Natural killer cell treated with Interleukin-12 subunit alpha and Interleukin-12 subunit beta and Interleukin-15 and Interleukin-18, amount 100 ng/mL, for 72 hours (primary cell): ENCODE results near the gene HARS2. TPM values are rescaled to one million over a fixed set of nuclear protein-coding genes. Genes with fewer than 3 reads are reported as not detected.
"Not testable (repeated sequence)": the region's sequence is repeated elsewhere in the genome, so short reads cannot be mapped to it uniquely, and the experiment has no call there.

Source experiments
- ATAC-seq, 2 donors: fragments of 150-1000 bp; cut with Tn5 transposase in 1 of 2; sonication (Bioruptor Pico), chemical (Tn5 transposase) in 1 of 2; 2 replicates each; pipeline ENCODE4 v1.10.0; 2021
- DNase-seq: peaks from one replicate; pipeline ENCODE4 v3.0.0; 2022; ENCODE audit warnings: low spot score
- H3K27ac Mint-ChIP-seq, 2 donors: 1 replicate in 1 of 2; 2 replicates in 1 of 2; pipeline ENCODE4 v1.8.0; 2022; ENCODE audit warnings: mixed read lengths in 2 of 2, mild to moderate bottlenecking in 1 of 2, moderate library complexity in 1 of 2
- H3K27me3 Mint-ChIP-seq, 2 donors: 1 replicate in 1 of 2; 2 replicates in 1 of 2; pipeline ENCODE4 v1.8.0; 2022; ENCODE audit warnings: mixed read lengths in 2 of 2
- H3K36me3 Mint-ChIP-seq: one replicate; pipeline ENCODE4 v1.8.0; 2022; ENCODE audit warnings: mixed read lengths
- H3K4me1 Mint-ChIP-seq, 2 donors: 1 replicate in 1 of 2; 2 replicates in 1 of 2; pipeline ENCODE4 v1.8.0; 2022; ENCODE audit warnings: low read depth in 2 of 2, mixed read lengths in 2 of 2, mild to moderate bottlenecking in 1 of 2
- H3K4me3 Mint-ChIP-seq: one replicate; pipeline ENCODE4 v1.8.0; 2022; ENCODE audit warnings: mixed read lengths
- H3K9me3 Mint-ChIP-seq: 2 replicates; pipeline ENCODE4 v1.8.0; 2022; ENCODE audit warnings: mixed read lengths
- total RNA-seq, 2 donors: library from RNA; stranded (reverse); gene quantifications; one replicate each; pipeline ENCODE4 v1.2.3, GENCODE V29; 2022

HARS2 gene
- total RNA-seq, 2 donors from 2014 or later = 28.2 to 33.9 TPM

DNA sequence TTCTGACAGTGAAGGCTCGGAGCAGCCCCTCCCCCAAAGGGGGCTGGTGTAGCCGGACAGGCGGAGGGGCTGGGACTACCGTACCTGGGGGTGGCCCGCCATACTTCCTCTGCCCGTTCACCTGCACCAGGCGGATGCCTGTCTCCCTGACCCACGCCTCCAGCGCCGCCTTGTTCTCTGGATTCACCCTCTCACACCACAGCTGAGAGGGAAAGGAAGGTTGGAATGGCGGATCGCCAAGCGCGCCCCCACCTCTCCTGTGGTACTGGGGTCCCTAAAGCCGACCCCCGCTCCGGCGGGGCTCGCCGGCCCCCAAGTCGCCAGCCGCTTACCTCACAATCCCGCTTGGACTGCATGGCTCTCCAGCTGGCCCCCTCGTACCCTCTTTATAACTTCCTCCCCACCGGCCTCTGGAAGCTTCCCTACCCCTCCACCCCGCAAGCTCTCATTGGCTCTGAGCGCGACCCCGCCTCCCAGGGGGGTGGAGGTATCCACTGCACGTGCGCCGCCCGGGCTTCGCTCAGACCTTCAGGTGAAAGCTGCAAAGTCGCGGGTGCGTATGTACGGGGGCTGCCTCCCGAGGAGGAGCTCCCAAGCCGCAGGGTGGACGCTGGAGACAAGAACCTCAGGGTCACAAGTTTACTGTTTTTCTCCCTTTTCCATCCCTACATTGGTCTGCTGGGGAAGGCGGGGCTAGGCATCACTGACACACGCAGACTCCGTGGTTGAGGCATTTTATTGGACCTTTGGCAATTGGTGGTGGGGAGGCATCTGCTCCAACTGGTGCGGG is 17.9 kb upstream of the HARS2 start, which contains the start of gene DND1:
DND1 (minus strand) TSS at position 390 of the 790 bp plus-strand sequence; CDS start at position 356, 34 bp downstream.
- peak in 1 of 2 donors; percentile 2 for ATAC-seq
- no peaks in the 10 kb centered on the region for H3K9me3 Mint-ChIP-seq
- no peak within 1 kb of the TSS for H3K27ac Mint-ChIP-seq
- no peak within 1 kb of the TSS for H3K4me3 Mint-ChIP-seq
- peaks cover 0 to 3% of the 10 kb centered on the region in 2 donors for H3K4me1 Mint-ChIP-seq
- peaks cover 25% of the 10 kb centered on the region for H3K36me3 Mint-ChIP-seq
- DNase-seq = no peak
- H3K27me3 Mint-ChIP-seq = no peaks in the 10 kb centered on the region

DNA sequence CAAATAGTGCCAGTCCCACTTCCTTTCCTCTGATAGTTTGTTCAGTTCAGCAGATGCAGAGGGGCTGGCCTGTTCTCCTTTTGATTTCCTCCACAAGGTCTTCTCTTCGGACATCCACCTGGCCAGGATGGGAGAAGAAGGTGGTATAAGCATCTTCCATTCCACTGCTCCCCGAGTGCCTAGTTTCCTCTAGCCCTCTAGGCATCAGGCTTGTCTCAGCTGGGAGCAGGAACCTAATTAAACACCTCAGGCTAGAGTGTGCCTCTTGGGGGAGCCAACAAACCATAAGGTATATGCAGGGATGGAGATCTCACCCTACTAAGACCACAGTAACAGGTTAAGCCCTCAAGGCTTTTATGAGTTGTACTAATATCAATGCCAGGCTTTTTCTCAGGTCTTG is 17.0 kb upstream of the HARS2 start:
- DNase-seq = no peak
- Mint-ChIP-seq H3K4me3 (no peak overlapping the region), H3K36me3 (peaks cover 25% of the 10 kb centered on the region), H3K27me3 (no peaks in the 10 kb centered on the region), H3K9me3 (no peaks in the 10 kb centered on the region), H3K4me1 (peaks cover 0 to 3% of the 10 kb centered on the region in 2 donors), H3K27ac (no peak overlapping the region)
- ATAC-seq = no peak

DNA sequence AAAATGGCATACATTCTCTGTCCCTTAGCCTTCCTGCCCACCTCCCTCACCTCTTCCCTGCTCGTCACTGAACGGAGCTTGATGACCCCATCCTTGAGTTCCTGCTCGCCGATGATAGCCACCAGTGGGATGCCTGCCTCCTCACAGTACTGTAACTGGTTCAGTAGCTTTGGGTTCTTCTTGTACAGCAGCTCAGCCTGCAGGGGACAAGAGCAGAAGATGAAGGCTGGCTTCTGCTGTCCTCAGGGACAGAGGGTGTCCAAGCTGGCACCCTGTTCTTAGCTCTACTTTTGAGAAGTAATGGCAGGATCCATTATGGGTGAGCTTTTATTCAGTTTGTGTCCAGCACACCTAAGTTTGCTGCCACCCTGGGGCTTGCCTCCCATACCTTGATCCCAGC is 16.6 kb upstream of the HARS2 start:
- Mint-ChIP-seq H3K9me3 (no peaks in the 10 kb centered on the region), H3K27ac (no peak overlapping the region), H3K36me3 (peaks cover 25% of the 10 kb centered on the region), H3K4me3 (no peak overlapping the region), H3K4me1 (peaks cover 0 to 3% of the 10 kb centered on the region in 2 donors), H3K27me3 (no peaks in the 10 kb centered on the region)
- no peak for DNase-seq
- no peak for ATAC-seq

DNA sequence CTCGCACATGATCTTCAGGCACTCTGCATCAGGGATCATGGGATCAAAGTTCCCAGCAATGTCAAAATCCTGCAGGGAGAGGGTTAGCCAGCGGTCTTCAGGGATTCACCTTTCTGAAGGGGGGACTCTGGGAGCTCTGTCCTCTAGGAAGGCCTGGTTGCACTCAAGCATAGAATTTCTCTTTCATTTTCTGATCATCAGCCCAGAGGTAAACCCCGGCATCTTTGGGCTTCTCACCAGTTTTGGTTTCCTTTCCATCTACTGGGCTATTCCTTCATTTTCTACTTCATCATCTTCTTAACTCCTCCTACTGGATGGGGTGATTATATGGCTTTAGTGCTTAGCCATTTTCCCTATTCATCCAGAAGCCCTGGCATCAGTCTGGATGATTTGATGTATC is 13.3 kb upstream of the HARS2 start:
- Mint-ChIP-seq H3K4me3 (no peak overlapping the region), H3K4me1 (no peaks in the 10 kb centered on the region), H3K36me3 (peaks cover 28% of the 10 kb centered on the region), H3K27ac (peak overlapping the region in 1 of 2 donors; percentile 27), H3K9me3 (no peaks in the 10 kb centered on the region), H3K27me3 (no peaks in the 10 kb centered on the region)
- ATAC-seq = peak in 1 of 2 donors; percentile 41
- no peak for DNase-seq

DNA sequence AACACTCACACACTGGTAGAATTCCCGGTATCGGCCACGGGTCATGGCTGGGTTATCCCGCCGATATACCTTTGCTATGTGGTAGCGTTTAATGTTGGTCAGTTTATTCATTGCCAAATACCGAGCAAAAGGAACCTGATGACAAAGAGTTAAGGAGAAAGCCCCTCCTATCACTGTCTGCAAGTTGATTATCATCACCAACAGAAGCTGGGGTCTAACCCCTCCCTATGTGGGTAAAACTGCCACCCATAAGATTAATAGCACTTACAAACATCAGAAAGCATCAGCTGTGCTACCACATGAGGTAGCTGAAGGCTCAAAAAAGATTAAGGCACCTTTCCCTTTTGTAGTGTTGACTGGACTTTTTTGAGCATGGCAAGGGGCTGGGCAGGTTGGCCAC is 12.3 kb upstream of the HARS2 start:
- peaks cover 31% of the 10 kb centered on the region for H3K36me3 Mint-ChIP-seq
- no peak overlapping the region for H3K27ac Mint-ChIP-seq
- no peaks in the 10 kb centered on the region for H3K9me3 Mint-ChIP-seq
- DNase-seq (no peak), ATAC-seq (no peak)
- H3K27me3 Mint-ChIP-seq = no peaks in the 10 kb centered on the region
- no peak overlapping the region for H3K4me3 Mint-ChIP-seq
- H3K4me1 Mint-ChIP-seq = no peaks in the 10 kb centered on the region

DNA sequence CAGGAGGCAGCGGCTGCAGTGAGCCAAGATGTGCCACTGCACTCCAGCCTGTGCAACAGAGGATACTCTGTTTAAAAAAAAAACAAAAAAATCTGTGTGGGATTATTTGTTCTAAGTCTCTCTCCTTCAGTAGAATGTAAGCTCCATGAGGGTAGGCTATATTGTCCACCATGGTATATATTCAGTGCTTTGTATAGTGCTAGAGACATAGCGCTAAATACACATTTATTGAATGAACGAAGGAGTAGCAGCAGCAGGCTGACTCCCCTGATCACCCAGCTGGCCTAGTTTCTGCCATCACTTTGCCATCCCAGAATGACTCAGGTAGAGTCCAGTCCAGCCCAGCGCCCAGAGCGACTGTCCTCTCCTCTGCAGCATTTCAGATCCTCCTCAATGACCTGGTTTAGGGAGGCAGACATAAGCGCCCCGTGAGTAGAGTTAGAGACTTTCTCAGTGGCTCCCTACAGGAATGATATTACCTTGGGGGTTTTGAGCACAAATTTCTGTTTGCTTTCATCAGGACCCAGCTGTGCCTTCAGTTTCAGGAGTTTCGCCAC is 801 bp upstream of the HARS2 start:
- ATAC-seq = no peak

DNA sequence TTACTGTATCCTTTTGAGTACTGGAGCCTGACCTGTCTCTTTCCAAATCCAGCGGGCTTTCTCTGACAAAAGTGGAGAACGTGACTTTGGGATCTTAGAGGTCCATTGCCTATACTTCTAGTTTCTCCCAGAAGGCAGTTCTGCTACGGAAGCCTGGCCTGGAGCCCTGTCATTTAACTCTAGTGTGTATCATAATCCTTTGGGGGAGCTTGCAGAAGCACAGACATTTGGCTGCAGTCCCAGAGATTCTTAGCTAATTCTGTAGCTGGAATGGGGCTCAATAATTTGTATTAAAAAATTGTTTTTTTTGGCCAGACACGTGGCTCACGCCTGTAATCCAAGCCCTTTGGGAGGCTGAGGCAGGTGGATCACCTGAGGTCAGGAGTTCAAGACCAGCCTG is 3.0 kb downstream of the HARS2 start:
- Mint-ChIP-seq H3K27ac (no peak overlapping the region), H3K36me3 (peaks cover 35% of the 10 kb centered on the region), H3K4me1 (peaks cover 24 to 25% of the 10 kb centered on the region in 2 donors), H3K4me3 (no peak overlapping the region), H3K27me3 (no peaks in the 10 kb centered on the region), H3K9me3 (no peaks in the 10 kb centered on the region)
- ATAC-seq (no peak), DNase-seq (no peak)

More for the DNA sequence above, 801 bp upstream of the HARS2 start:
- Mint-ChIP-seq H3K9me3 (no peaks in the 10 kb centered on the region), H3K27me3 (no peaks in the 10 kb centered on the region), H3K4me3 (peak overlapping the region; percentile 100), H3K36me3 (peaks cover 5% of the 10 kb centered on the region), H3K4me1 (peaks cover 23 to 34% of the 10 kb centered on the region in 2 donors), H3K27ac (peak overlapping the region; percentile 92 to 94)
- no peak for DNase-seq

DNA sequence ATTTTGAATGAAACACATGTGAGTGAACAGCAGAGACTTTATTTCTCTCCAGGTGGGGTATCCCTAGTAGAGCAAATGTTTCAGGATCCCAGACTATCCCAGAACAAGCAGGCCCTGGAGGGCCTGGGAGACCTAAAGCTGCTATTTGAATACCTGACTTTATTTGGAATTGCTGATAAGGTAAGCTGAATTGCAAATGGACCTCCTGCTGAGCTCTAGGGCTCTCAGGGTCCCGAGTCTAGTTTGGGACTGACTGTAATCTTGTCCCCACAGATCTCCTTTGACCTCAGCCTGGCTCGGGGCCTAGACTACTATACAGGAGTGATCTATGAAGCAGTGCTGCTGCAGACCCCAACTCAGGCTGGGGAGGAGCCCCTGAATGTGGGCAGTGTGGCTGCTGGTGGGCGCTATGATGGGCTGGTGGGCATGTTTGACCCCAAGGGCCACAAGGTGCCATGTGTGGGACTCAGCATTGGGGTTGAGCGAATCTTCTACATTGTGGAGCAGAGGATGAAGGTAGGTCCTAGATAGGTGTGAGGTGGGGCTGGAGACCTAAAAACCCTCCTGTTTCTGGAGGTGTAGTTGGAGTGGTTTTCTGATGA is 5.7 kb downstream of the HARS2 start:
- Mint-ChIP-seq H3K27me3 (no peaks in the 10 kb centered on the region), H3K27ac (no peak overlapping the region), H3K4me1 (peaks cover 25 to 28% of the 10 kb centered on the region in 2 donors), H3K36me3 (peaks cover 49% of the 10 kb centered on the region), H3K4me3 (no peak overlapping the region), H3K9me3 (no peaks in the 10 kb centered on the region)
- DNase-seq (no peak), ATAC-seq (no peak)

DNA sequence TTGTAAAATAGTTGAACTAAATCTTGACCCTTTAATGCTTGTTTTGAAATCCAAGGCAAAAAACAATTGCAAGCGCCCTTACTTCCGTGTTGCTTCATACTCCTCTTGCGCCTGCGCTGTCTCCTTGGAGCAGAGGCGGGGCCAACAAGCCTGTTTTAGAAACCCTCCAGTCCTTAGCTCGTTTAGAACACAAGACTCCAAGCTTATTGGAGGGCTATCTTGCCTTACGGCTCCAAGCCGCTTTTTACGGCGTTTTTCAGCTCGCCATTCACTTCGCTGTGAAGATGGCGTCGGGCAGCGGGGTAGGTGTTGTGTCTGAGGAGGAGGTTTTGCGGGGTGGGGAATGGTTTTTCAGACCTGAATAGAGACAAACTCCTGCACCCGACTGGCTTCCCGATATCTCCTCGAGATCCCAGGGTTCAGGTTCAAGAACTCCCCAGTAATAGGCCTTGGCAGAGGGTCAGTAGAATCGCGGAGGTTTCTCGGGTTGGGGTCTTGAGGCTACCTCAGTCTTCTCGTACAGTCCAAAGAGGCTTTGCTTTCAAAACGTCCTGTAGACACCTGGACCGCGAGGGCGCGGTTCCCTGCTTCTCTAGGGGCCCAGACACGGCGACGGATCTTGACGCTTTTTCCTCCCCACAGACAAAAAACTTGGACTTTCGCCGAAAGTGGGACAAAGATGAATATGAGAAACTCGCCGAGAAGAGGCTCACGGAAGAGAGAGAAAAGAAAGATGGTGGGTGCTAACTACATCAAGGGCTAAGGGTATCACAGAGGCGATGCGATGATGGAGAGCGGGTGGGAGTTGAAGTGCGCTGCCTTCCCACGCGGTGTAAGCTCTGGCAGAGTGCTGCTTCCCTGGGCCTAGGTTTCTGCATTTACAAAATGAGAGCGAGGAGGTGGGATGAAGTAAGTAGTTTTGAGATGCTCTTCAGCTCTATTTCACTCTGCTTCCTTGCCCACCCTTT is 9.2 kb downstream of the HARS2 start, which contains the start of gene ZMAT2:
ZMAT2 (plus strand) TSS at position 271 of the 968 bp plus-strand sequence; CDS start at position 285, 14 bp downstream.
- H3K36me3 Mint-ChIP-seq = peaks cover 65% of the 10 kb centered on the region
- H3K27ac Mint-ChIP-seq = peak within 1 kb of the TSS; percentile 89 to 97
- no peaks in the 10 kb centered on the region for H3K9me3 Mint-ChIP-seq
- H3K4me3 Mint-ChIP-seq = peak within 1 kb of the TSS; percentile 96
- ATAC-seq (peak; percentile 99 to 100), DNase-seq (peak; percentile 95)
- peaks cover 25 to 26% of the 10 kb centered on the region in 2 donors for H3K4me1 Mint-ChIP-seq
- H3K27me3 Mint-ChIP-seq = no peaks in the 10 kb centered on the region

DNA sequence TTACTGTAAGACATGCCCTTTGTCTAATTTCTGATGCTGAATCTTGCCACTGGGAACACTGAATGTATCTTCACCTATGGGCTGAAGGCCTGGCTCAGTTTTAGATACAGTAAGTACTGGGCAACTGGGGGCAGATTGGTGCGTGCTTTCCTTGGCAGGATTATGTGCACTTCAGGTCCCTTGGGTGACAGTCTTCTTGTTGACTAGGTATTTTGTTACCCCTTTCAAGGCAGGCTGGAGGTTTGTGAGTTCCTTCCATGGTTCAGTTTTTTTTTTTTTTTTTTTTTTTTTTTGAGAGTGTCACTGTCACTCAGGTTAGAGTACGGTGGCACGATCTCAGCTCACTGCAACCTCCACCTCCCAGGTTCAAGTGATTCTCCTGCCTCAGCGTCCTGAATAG is 16.6 kb downstream of the HARS2 start:
- ATAC-seq (no peak), DNase-seq (no peak)
- H3K4me3 Mint-ChIP-seq = no peak overlapping the region
- no peak overlapping the region for H3K27ac Mint-ChIP-seq
- no peaks in the 10 kb centered on the region for H3K27me3 Mint-ChIP-seq
- peaks cover 22 to 24% of the 10 kb centered on the region in 2 donors for H3K4me1 Mint-ChIP-seq
- H3K9me3 Mint-ChIP-seq = no peaks in the 10 kb centered on the region
- H3K36me3 Mint-ChIP-seq = peaks cover 26% of the 10 kb centered on the region

DNA sequence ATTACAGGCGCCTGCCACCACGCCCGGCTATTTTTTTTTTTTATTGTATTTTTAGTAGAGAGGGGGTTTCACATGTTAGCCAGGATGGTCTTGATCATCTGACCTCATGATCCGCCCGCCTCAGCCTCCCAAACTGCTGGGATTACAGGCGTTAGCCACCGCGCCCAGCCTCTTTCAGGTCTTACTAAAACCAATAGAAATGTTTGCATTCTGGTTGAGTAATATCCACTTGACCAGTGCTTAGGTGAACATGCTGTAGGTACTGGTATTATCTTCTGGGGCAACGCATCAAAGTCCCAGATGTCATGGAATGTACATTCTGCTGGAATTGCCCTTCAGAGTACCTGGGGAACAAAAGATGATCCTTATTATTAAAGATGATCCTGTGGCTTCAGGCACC is 17.5 kb downstream of the HARS2 start:
- not testable (repeated sequence) for DNase-seq, ATAC-seq, H3K9me3 Mint-ChIP-seq, H3K27me3 Mint-ChIP-seq
- Mint-ChIP-seq H3K4me3 (peak overlapping the region; percentile 38), H3K27ac (peak overlapping the region; percentile 97 to 98), H3K4me1 (peaks cover 22 to 30% of the 10 kb centered on the region in 2 donors), H3K36me3 (peaks cover 21% of the 10 kb centered on the region)

DNA sequence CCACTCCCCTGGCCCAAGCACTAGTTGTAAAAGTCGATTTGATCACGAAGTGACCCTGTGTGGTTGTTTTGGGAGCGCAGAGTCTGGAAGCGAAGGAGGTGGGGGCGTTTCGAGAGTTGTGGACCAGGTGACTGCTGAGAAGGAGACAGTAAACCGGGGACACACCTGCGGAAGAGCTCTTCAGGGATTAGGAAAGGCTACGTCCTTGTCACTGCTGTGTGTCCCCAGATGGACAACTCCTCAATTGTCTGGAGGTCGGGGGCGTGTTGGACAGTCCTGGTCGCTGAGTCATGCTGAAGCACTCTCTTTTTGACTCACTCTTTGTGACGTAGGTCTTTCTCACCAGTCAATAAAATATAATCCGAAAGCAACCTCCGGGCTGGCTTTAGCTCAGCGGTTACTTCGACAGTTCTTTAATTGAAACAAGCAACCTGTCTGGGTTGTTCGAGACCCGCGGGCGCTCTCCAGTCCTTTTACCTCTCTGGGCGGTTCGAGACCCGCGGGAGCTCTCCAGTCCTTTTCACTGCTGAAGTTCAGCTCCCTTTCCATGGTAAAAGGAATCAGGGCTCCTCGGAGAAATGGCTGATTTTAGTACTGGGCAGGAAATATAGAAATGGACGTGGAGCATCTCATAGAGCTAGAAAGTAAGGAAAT is 19.8 kb downstream of the HARS2 start:
- peak overlapping the region; percentile 98 for H3K4me3 Mint-ChIP-seq
- peak; percentile 92 for DNase-seq
- peak; percentile 96 for ATAC-seq
- H3K27me3 Mint-ChIP-seq = no peaks in the 10 kb centered on the region
- H3K36me3 Mint-ChIP-seq = peaks cover 4% of the 10 kb centered on the region
- H3K27ac Mint-ChIP-seq = peak overlapping the region; percentile 97 to 98
- H3K9me3 Mint-ChIP-seq = no peaks in the 10 kb centered on the region
- H3K4me1 Mint-ChIP-seq = peaks cover 22 to 29% of the 10 kb centered on the region in 2 donors

DNA sequence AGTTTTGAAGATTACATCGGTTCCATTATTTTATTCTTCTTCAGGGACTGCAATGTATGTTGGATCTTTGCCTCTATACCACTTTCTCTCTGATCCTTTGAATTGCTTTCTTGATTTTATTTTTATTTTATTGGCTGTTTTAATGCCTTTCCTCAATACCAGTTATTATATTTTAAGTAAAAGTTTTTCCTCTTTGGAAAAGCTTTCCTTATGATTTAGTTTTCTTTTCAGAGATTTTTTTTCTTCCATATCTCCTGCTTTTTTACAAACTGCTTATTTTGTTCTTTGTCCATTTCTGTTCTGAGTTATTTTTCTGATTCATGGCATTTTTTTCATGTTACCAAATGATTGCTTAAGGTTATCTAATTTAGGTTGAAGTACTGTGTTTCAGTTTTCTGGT is 20.5 kb downstream of the HARS2 start:
- no peak for DNase-seq
- Mint-ChIP-seq H3K27me3 (no peaks in the 10 kb centered on the region), H3K9me3 (no peaks in the 10 kb centered on the region), H3K36me3 (no peaks in the 10 kb centered on the region), H3K27ac (peak overlapping the region; percentile 97 to 98), H3K4me3 (peak overlapping the region; percentile 98), H3K4me1 (peaks cover 22 to 29% of the 10 kb centered on the region in 2 donors)
- ATAC-seq = no peak
